ENCODE measurements around the gene PRRC1. TPM values are rescaled to one million over a fixed set of nuclear protein-coding genes. Genes with fewer than 3 reads are reported as not detected.

PRRC1 gene
- total RNA-seq, 1 donor from 2014 or later = 50.8 TPM

DNA sequence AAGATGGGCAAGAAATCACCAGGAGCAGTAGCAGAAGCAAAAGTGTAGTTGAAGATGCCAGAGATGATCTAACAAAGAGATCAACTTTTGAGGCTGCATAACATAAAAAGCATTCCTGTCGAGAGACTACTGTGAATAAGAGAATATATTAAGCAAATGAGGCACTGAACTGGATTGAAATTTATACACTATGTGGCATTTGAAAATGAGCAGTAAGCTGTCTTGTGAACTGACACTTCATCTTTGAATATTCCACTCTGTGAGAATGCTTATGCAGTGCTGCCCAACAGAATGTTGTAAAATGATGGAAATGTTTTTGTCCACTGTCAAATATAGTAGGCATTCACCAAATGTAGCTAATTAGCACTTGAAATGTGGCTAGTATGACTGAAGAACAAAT is 18.9 kb upstream of the PRRC1 start:
- Histone ChIP-seq H3K4me3 (no peak overlapping the region), H3K9me3 (no peaks in the 10 kb centered on the region), H3K27ac (no peak overlapping the region), H3K36me3 (no peaks in the 10 kb centered on the region), H3K27me3 (no peaks in the 10 kb centered on the region), H3K4me1 (no peaks in the 10 kb centered on the region)
- ATAC-seq (no peak), DNase-seq (no peak)
- intact Hi-C loops (cut with DNase I) = no loop called here
- TF ChIP-seq, protein P1, sequence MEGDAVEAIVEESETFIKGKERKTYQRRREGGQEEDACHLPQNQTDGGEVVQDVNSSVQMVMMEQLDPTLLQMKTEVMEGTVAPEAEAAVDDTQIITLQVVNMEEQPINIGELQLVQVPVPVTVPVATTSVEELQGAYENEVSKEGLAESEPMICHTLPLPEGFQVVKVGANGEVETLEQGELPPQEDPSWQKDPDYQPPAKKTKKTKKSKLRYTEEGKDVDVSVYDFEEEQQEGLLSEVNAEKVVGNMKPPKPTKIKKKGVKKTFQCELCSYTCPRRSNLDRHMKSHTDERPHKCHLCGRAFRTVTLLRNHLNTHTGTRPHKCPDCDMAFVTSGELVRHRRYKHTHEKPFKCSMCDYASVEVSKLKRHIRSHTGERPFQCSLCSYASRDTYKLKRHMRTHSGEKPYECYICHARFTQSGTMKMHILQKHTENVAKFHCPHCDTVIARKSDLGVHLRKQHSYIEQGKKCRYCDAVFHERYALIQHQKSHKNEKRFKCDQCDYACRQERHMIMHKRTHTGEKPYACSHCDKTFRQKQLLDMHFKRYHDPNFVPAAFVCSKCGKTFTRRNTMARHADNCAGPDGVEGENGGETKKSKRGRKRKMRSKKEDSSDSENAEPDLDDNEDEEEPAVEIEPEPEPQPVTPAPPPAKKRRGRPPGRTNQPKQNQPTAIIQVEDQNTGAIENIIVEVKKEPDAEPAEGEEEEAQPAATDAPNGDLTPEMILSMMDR (IDR thresholded peaks at IDR 0.05) = no peak

- ATAC-seq (peak; percentile 59), DNase-seq (no peak)
- Histone ChIP-seq H3K4me1 (no peaks in the 10 kb centered on the region), H3K4me3 (no peak overlapping the region), H3K36me3 (no peaks in the 10 kb centered on the region), H3K27me3 (peaks cover 8% of the 10 kb centered on the region), H3K27ac (no peak overlapping the region), H3K9me3 (no peaks in the 10 kb centered on the region)
- intact Hi-C loops (cut with DNase I) = no loop called here
- TF ChIP-seq, protein P1 (IDR thresholded peaks at IDR 0.05) = no peak
Observed at GRCh38 chr5:127505905-127506304, 11.5 kb upstream of the PRRC1 start.

- no peak overlapping the region for H3K4me3 ChIP-seq
- TF ChIP-seq, protein P1 (IDR thresholded peaks at IDR 0.05) = no peak
- no peak for ATAC-seq
- no peak for DNase-seq
- H3K4me1 ChIP-seq = no peaks in the 10 kb centered on the region
- no peak overlapping the region for H3K27ac ChIP-seq
- H3K9me3 ChIP-seq = no peaks in the 10 kb centered on the region
- peaks cover 8% of the 10 kb centered on the region for H3K27me3 ChIP-seq
- no peaks in the 10 kb centered on the region for H3K36me3 ChIP-seq
- intact Hi-C loops (cut with DNase I) = no loop called here
Observed at GRCh38 chr5:127506616-127507015, 10.8 kb upstream of the PRRC1 start.

GRCh38 chr5:127508644-127509373 is 8.6 kb upstream of the PRRC1 start:
- DNase-seq = no peak
- Histone ChIP-seq H3K4me3 (no peak overlapping the region), H3K9me3 (no peaks in the 10 kb centered on the region), H3K36me3 (no peaks in the 10 kb centered on the region), H3K4me1 (no peaks in the 10 kb centered on the region), H3K27me3 (peaks cover 8% of the 10 kb centered on the region), H3K27ac (no peak overlapping the region)
- TF ChIP-seq, protein P1 (IDR thresholded peaks at IDR 0.05) = no peak
- no peak for ATAC-seq
- intact Hi-C loops (cut with DNase I) = no loop called here

DNA sequence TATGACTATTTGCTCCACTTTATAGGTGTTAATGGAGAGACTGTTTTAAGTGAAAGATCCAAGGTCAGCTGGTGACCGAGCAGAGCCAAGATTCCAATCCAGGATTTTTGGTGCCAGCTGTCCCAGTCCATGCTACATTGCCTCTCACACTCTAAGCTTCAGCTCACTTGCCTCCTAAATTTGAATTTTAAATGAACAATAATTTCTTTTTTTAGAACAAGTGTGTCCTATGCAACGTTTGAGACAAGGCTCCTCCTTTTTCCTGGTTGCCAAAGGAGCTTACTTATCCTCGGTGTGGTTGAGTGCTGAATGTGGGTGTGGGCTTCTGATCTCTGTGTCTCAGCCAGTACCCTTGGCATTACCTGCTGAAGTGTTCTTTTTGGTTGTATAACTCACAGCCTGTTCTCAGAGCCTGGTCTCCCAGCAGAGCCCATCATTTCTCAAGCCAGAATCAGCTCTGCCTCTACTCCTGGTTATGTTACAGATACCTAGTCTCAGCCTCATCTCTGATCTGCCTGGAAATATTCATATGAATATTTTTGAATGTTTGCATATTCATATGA is 4.0 kb upstream of the PRRC1 start:
- H3K4me3 ChIP-seq = no peak overlapping the region
- ATAC-seq = no peak
- H3K9me3 ChIP-seq = no peaks in the 10 kb centered on the region
- no peak overlapping the region for H3K27ac ChIP-seq
- H3K27me3 ChIP-seq = peaks cover 8% of the 10 kb centered on the region
- TF ChIP-seq, protein P1 (IDR thresholded peaks at IDR 0.05) = no peak
- intact Hi-C loops (cut with DNase I) = no loop called here
- H3K4me1 ChIP-seq = peaks cover 2% of the 10 kb centered on the region
- no peaks in the 10 kb centered on the region for H3K36me3 ChIP-seq
- DNase-seq = no peak

Data from upper lobe of right lung (tissue), 1 donor.